HepG2 (cell line): ENCODE results near the gene TMEM151A. TPM values are rescaled to one million over a fixed set of nuclear protein-coding genes. Genes with fewer than 3 reads are reported as not detected.

Experiments used
- ARNT2 ChIP-seq: sonication (generic); formaldehyde crosslinking; IDR thresholded peaks from 2 replicates; pipeline ENCODE4 v1.8.0; 2022; ENCODE audit warnings: mild to moderate bottlenecking, low read depth, missing genetic modification reagents, moderate library complexity
- CEBPZ ChIP-seq: IDR thresholded peaks from 2 replicates; pipeline ENCODE4 v1.6.1; 2012; ENCODE audit warnings: low read length, improper control_type of control experiment
- FOXJ3 ChIP-seq: sonication (generic); formaldehyde crosslinking; IDR thresholded peaks from 2 replicates; pipeline ENCODE4 v1.4.0; 2020; ENCODE audit warnings: missing genetic modification reagents, mild to moderate bottlenecking, borderline replicate concordance
- MEIS2 ChIP-seq: sonication (generic); formaldehyde crosslinking; IDR thresholded peaks from 2 replicates; pipeline ENCODE4 v1.9.0; 2021; ENCODE audit warnings: mild to moderate bottlenecking, missing genetic modification reagents
- MLX ChIP-seq: IDR thresholded peaks from 2 replicates; pipeline ENCODE4 v1.6.1; 2016
- MTF1 ChIP-seq: sonication (generic); formaldehyde crosslinking; IDR thresholded peaks from 2 replicates; pipeline ENCODE4 v1.5.0; 2020; ENCODE audit warnings: missing genetic modification reagents
- SKI ChIP-seq: fragments of 450-650 bp; IDR thresholded peaks from one replicate; pipeline ENCODE4 v1.6.1; 2018; ENCODE audit warnings: mild to moderate bottlenecking; ENCODE audit not compliant: partially characterized antibody
- TEAD3 ChIP-seq: optimal IDR thresholded peaks from 2 replicates; pipeline ENCODE3; 2016; ENCODE audit warnings: borderline replicate concordance
- THAP9 ChIP-seq: sonication (generic); formaldehyde crosslinking; IDR thresholded peaks from 2 replicates; pipeline ENCODE4; 2020; ENCODE audit warnings: missing genetic modification reagents, mild to moderate bottlenecking, borderline replicate concordance
- ZBTB26 ChIP-seq: IDR thresholded peaks from 2 replicates; pipeline ENCODE4 v1.6.1; 2016; ENCODE audit warnings: missing compliant biosample characterization, missing genetic modification reagents, borderline replicate concordance
- ZEB1 ChIP-seq: IDR thresholded peaks from 2 replicates; pipeline ENCODE4 v1.6.1; 2012; ENCODE audit warnings: mild to moderate bottlenecking, low read depth, inconsistent platforms; ENCODE audit not compliant: insufficient replicate concordance
- ZNF12 ChIP-seq: sonication (generic); formaldehyde crosslinking; IDR thresholded peaks from 2 replicates; pipeline ENCODE4 v1.5.0; 2020; ENCODE audit warnings: missing genetic modification reagents
- ZNF468 ChIP-seq: sonication (generic); formaldehyde crosslinking; IDR thresholded peaks from 2 replicates; pipeline ENCODE4 v1.8.0; 2022; ENCODE audit warnings: mild to moderate bottlenecking, moderate library complexity, missing genetic modification reagents
- ZNF512B ChIP-seq: sonication (generic); formaldehyde crosslinking; IDR thresholded peaks from 2 replicates; pipeline ENCODE4 v1.5.1; 2020; ENCODE audit warnings: missing genetic modification reagents, mild to moderate bottlenecking, borderline replicate concordance
- ZNF547 ChIP-seq: sonication (generic); formaldehyde crosslinking; IDR thresholded peaks from 2 replicates; pipeline ENCODE4 v1.5.1; 2020; ENCODE audit warnings: mild to moderate bottlenecking, missing genetic modification reagents
- ZNF550 ChIP-seq: sonication (generic); formaldehyde crosslinking; IDR thresholded peaks from 2 replicates; pipeline ENCODE4 v1.4.0; 2020; ENCODE audit warnings: mild to moderate bottlenecking, missing genetic modification reagents, borderline replicate concordance
- ZNF607 ChIP-seq: sonication (generic); formaldehyde crosslinking; IDR thresholded peaks from 2 replicates; pipeline ENCODE4 v1.5.1; 2020; ENCODE audit warnings: missing genetic modification reagents, mild to moderate bottlenecking, borderline replicate concordance
- polyA plus RNA-seq, 8 experiments: library from polyadenylated mRNA; depleted of rRNA in 3 of 8; stranded (reverse) in 7 of 8; unstranded in 1 of 8; fragments of >200 nt; fragmentation: Illumina TruSeq in 4 of 8; extraction: Trizol in 4 of 8; gene quantifications; 2 replicates each; pipeline versions ENCODE4 v1.2.1 to v1.2.3, GENCODE V29; 2011 to 2016; ENCODE audit warnings: low read depth in 4 of 8, missing spikeins in 1 of 8, mixed read lengths in 1 of 8; ENCODE audit not compliant: insufficient read depth in 1 of 8
- total RNA-seq, 5 experiments: library from RNA; depleted of rRNA; stranded (reverse); fragments of >200 nt; fragmentation: Illumina TruSeq; extraction: Trizol; gene quantifications; 2 replicates each; pipeline ENCODE4 v1.2.3, GENCODE V29; 2016; ENCODE audit warnings: low read depth in 1 of 5

Gene TMEM151A
- total and polyA plus RNA-seq, 2 of the 13 experiments (the other 11 are each of a cell fraction or from before 2014, with no cell fraction given), result 0.18 to 0.33 TPM

- TF ChIP-seq THAP9 (CRISPR knock-in tag) (peak; percentile 58; the same call in 1 of the 2 replicates), ZNF547 (CRISPR knock-in tag) (no peak), CEBPZ (no peak), SKI (peak; percentile 21), ZNF12 (CRISPR knock-in tag) (peak; percentile 96), TEAD3 (CRISPR knock-in tag) (peak; percentile 100), FOXJ3 (CRISPR knock-in tag) (no peak), ZNF512B (CRISPR knock-in tag) (no peak), ARNT2 (CRISPR knock-in tag) (no peak; the same call in 1 of the 2 replicates), ZNF607 (CRISPR knock-in tag) (no peak), ZNF468 (CRISPR knock-in tag) (no peak), MTF1 (CRISPR knock-in tag) (no peak), ZNF550 (CRISPR knock-in tag) (no peak), ZBTB26 (0 out of 2 replicates have a peak, but pooled peaks have one; percentile 27), ZEB1 (peak; percentile 47), MLX (CRISPR knock-in tag) (peak; percentile 88), MEIS2 (CRISPR knock-in tag) (peak; percentile 79; the same call in 1 of the 2 replicates)
Observed at GRCh38 chr11:66328302-66329144, 36.8 kb downstream of the TMEM151A start (continued).
